HG03175 (cell line): ENCODE measurements around the gene MSS51.
"Not testable (repeated sequence)": the region's sequence is repeated elsewhere in the genome, so short reads cannot be mapped to it uniquely, and the experiment has no call there.

ENCODE experiments used
- ATAC-seq: cut with Tn5 transposase; IDR thresholded peaks from one replicate; pipeline ENCODE4 v1.9.1; 2021; ENCODE audit warnings: mild to moderate bottlenecking, moderate library complexity; ENCODE audit not compliant: unreplicated experiment

MSS51 gene

DNA sequence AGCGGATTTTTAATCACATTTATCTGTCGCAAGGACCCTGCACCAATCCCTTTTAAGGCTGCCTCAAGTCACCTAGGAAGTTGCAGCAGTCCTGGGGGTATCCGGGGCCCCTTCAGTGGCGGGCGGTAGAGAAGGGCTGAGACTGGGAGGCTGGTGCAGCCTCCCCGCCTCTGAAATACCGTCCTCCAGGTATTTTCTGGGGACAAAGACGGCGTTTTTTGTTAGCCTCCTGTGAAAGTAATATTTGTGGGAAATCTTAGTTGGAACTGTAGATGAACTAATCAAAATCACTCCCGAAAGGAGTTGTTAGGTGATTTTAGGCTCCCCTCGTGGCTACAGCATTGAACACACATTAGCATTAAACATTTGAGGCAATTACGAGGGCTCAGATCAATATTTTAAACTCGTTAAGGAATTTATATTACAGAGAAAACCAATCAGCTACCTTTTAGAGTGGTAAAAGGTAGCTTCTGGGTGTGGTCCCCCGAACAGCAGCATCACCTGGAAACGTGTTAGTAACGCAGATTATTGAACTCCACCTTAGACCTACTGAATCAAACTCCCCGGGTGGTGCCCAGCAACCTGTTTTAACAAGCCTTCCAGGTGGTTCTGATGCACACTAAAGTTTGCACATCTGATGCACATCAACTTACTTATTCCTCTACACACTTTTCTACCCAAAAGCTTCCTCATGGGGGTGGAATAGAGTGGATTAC lies 19.0 kb downstream of the MSS51 start:
- ATAC-seq, result peak; percentile 36

DNA sequence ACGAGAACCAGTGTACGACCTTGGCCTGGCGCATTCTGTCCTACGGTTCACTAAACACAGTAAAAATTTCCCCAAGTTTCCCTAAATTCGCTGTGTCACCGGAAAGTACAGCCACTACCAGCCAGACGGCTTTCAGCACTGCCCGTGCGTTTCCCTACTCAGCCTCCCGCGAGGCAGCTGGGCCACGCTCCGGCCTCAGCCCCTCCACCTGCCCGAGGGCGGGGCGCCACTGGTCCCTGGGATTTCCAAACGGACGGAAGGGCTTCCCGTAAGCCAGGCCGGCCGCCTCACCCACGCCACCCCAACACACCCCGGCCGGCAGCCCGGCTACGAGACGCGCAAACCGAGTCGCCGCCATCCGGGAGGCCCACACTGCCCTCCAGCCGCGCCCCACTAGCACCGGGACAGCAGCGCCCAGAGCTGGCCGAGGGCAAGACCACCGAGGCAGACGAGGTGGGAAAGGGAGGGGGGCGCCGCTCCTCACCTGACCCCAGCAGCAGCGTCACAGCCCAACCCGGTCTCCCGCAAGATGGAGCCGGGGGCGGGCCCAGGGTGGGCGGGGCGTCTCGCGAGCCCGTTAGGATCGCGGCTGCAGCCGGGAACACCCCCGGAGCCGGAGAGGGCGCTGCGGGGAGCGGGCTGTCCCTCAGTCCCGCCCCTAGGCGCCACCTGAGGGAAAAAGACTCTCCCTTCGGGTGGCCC lies 19.7 kb downstream of the MSS51 start, which contains the start of gene ANXA7:
Gene ANXA7, minus strand, starts transcription at position 531 of the 702 bp plus-strand sequence. CDS start 13,202 bp downstream, outside the sequence.
- ATAC-seq, result peak; percentile 87

DNA sequence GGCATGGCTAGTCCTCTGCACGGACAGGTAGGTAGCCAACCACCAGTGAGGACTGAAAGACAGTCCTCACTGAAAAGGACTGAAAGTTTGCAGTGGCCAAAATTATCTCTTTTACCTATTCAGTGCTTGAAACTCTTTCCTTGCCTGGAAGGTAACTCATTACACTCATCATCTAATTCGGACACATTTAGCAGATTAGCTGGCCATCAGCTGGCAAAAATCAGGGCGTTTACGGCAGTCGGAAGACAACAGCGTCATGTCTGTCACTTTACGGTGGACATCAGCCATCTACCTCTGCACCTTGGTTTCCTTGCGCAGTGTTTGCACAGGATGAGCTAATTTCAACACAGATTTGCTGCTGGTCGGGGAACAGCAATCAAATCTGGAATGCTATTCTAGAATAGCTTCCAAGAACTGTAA lies 20.2 kb downstream of the MSS51 start:
- ATAC-seq, result peak; percentile 33

DNA sequence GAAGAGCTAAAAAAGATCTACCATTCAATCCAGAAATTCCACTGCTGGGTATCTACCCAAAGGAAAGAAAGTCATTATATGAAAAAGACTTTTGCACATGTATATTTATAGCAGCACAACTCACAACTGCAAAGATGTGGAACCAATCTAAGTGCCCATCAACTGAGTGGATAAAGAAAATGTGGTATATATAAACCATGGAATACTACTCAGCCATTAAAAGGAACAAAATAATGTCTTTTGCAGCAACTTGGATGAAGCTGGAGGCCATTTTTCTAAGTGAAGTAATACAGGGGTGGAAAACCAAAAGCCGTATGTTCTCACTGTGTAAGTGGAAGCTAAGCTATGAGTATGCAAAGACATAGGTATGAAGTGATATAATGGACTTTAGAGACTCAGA lies 22.5 kb downstream of the MSS51 start:
- no peak for ATAC-seq

DNA sequence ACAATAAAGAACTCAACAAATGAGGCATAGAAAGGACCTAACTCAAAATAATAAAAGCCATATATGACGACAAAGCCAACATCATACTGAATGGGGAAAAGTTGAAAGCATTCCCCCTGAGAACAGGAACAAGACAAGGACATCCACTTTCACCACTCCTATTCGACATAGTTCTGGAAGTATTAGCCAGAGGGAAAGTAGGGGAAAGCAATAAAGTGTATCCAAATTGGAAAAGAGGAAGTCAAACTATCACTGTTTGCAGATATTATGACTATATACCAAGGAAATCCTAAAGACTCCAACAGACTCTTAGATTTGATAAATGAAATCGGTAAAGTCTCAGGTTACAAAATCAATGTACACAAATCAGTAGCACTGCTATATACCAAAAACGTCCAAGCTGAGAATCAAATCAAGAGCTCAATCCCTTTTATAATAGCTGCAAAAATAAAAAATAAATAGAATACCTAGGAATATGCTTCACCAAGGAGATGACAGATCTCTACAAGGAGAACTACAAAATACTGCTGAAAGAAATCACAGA lies 24.3 kb downstream of the MSS51 start:
- no peak for ATAC-seq

DNA sequence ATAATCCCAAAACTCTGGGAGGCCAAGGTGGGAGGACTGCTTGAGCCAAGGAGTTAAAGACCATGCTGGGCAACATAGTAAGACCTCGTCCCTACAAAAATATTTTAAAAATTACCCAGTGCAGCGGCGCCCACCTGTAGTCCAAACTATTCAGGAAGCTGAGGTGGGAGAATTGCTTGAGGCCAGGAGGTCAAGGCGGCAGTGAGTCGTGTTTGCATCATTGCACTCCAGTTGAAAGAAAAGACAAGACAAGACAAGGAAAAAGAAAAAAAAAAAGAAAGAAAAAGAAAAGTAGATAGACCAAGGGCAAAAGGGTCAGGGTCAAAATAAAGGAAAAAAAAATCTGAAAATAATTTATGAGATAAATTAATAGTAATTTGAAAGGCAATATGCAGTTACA lies 25.3 kb downstream of the MSS51 start:
- ATAC-seq, result no peak

DNA sequence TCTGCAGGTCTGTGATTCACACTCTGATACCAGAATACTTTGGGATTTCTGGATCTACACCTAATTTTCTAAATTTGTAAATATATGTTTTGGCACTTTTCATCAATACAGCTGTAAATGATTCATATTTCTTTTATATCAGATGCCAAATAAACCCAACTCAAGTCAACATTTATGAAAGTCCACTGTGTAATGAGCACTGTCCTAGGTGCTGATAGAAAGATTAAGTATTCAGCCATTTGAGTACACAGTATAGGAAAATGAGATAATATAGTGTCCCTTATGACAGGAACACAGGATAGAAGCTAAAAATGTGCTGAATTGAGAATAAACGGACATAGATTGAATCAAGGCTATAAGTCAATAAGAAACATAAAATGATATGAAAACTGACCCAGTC lies 25.9 kb downstream of the MSS51 start:
- ATAC-seq, result no peak

- no peak for ATAC-seq
Measured at GRCh38 chr10:73406846-73407245, 26.5 kb downstream of the MSS51 start.

GRCh38 chr10:73405556-73405955 lies 27.8 kb downstream of the MSS51 start:
- no peak for ATAC-seq

DNA sequence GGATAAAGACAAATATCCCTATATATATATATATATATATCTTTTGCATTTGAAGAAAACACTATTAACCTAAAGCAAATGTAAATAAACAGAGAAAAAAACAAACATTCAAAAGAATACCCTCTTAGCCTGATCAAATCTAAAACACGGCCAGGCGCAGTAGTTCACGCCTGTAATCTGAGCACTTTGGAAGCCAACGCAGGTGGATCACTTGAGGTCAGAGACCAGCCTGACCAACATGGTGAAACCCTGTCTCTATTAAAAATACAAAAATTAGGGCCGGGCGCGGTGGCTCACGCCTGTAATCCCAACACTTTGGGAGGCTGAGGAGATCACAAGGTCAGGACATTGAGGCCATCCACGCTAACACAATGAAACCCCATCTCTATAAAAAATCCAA lies 28.7 kb downstream of the MSS51 start:
- ATAC-seq, result no peak

GRCh38 chr10:73401636-73402035 lies 31.7 kb downstream of the MSS51 start:
- ATAC-seq, result no peak

- no peak for ATAC-seq
Measured at GRCh38 chr10:73399063-73399462, 34.3 kb downstream of the MSS51 start.

- ATAC-seq, result no peak
Measured at GRCh38 chr10:73398024-73398423, 35.3 kb downstream of the MSS51 start.

DNA sequence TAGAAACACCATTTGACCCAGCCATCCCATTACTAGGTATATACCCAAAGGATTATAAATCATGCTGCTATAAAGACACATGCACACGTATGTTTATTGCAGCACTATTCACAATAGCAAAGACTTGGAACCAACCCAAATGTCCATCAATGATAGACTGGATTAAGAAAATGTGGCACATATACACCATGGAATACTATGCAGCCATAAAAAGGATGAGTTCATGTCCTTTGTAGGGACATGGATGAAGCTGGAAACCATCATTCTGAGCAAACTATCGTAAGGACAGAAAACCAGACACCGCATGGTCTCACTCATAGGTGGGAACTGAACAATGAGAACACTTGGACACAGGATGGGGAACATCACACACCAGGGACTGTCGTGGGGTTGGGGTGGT lies 39.0 kb downstream of the MSS51 start:
- ATAC-seq, result not testable (repeated sequence)

- ATAC-seq, result no peak
Measured at GRCh38 chr10:73388228-73388627, 45.1 kb downstream of the MSS51 start.

DNA sequence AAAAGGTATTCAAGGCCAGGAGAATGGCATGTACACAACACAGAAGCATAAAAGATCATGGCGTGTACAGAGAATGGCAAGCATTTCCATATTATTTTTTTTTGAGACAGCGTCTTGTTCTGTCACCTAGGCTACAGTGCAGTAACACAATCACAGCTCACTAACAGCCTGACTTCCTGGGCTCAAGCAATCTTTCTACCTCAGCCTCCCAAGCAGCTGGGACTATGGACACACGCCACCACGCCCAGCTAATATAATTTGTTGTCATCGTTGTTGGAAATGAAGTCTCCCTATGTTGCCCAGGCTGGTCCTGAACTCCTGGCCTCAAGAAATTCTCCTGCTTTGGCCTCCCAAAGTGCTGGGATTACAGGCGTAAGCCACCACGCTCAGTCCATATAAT lies 46.8 kb downstream of the MSS51 start:
- ATAC-seq, result no peak

GRCh38 chr10:73379064-73379748 lies 54.2 kb downstream of the MSS51 start:
- ATAC-seq, result no peak

DNA sequence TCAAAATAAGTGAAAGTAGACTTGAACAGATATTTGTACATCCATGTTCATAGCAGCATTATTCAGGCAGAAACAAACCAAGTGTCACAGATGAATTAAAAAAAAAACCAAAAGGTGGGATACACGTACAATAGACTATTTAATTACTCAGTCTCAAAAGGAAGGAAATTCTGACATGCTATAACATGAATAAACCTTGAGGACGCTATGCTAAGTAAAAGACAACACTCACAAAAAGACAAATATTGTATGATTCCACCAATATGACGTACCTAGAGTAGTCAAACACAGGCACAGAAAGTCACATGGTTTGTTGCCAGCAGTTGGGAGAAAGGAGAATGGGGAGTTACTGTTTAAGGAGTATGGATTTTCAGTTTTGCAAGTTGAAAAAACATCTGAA lies 56.7 kb downstream of the MSS51 start:
- ATAC-seq, result no peak
